Measurements from ENCODE around the gene SLC16A3.
"Not testable (repeated sequence)": the region's sequence is repeated elsewhere in the genome, so short reads cannot be mapped to it uniquely, and the experiment has no call there.

DNA sequence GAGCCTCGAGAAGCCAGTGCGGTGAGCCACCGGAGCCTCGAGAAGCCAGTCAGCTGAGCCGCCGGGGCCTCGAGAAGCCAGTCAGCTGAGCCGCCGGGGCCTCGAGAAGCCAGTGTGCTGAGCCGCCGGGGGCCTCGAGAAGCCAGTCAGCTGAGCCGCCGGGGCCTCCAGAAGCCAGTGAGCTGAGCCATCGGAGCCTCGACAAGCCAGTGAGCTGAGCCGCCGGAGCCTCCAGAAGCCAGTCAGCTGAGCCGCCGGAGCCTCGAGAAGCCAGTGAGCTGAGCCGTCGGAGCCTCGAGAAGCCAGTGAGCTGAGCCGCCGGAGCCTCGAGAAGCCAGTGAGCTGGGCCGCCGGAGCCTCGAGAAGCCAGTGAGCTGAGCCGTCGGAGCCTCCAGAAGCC is 25.9 kb downstream of the SLC16A3 start:
- not testable (repeated sequence) for TF ChIP-seq CTCF (IDR thresholded peaks at IDR 0.05); ZNF512 (CRISPR knock-in tag; IDR thresholded peaks at IDR 0.05; ENCODE audit: borderline replicate concordance); ZNF317 (CRISPR knock-in tag; IDR thresholded peaks at IDR 0.05; ENCODE audit: borderline replicate concordance, low read depth); ATF2 (CRISPR knock-in tag; IDR thresholded peaks at IDR 0.05; ENCODE audit: borderline replicate concordance, low read depth); RELA (CRISPR knock-in tag; IDR thresholded peaks at IDR 0.05; ENCODE audit: borderline replicate concordance); NR1H2 (CRISPR knock-in tag; IDR thresholded peaks at IDR 0.05); TEAD1 (CRISPR knock-in tag; IDR thresholded peaks at IDR 0.05); IRF1 (CRISPR knock-in tag; IDR thresholded peaks at IDR 0.05)

Data from WTC11 (cell line).